K562 (cell line): Measurements from ENCODE around the gene SLC17A1. TPM values are rescaled to one million over a fixed set of nuclear protein-coding genes. Genes with fewer than 3 reads are reported as not detected.

ENCODE experiments used
- ATAC-seq: fragments of 200-7000 bp; cut with Tn5 transposase; 3 replicates; pipeline ENCODE4 v1.9.1; 2020; ENCODE audit warnings: moderate library complexity
- BruUV-seq: library from RNA; stranded (reverse); fragments of 400-500 nt; replicated peaks from 2 replicates; lab custom pipeline; 2021; lab: Mats Ljungman, UMichigan
- CTCF ChIA-PET: fragments of 300-600 bp; formaldehyde crosslinking; extraction: SDS; loops from one replicate; lab custom pipeline; 2021; ENCODE audit warnings: low intra/inter-chr PET ratio; lab: Yijun Ruan, JAX
- POLR2A ChIA-PET: fragments of 300-600, 350-650 bp; sonication (Branson Sonifier 250); formaldehyde crosslinking; extraction: SDS; loops from one replicate; lab custom pipeline; 2021; ENCODE audit warnings: antibody characterized with exemption, inconsistent platforms; lab: Yijun Ruan, JAX
- DNase-seq, 4 experiments: peaks; one replicate each; pipeline versions ENCODE4 v3.0.0 to v3.0.0-alpha.2; 2011 to 2018; ENCODE audit warnings: low spot score in 3 of 4, mixed read lengths in 3 of 4; ENCODE audit errors: extremely low read depth in 1 of 4
- FAIRE-seq: peaks from 2 replicates; lab custom pipeline; 2011; peaks lifted over from hg19 to GRCh38; lab: Jason Lieb, UNC
- H2AFZ ChIP-seq: 2 replicates; pipeline ENCODE4 v1.6.0; 2011; ENCODE audit warnings: low read depth, low read length, control low read depth, inconsistent platforms
- H3K27ac ChIP-seq: fragments of 200-600 bp; 3 replicates; pipeline ENCODE4 v1.8.0; 2011; ENCODE audit warnings: low read depth, mild to moderate bottlenecking, control low read depth, inconsistent platforms, low read length, moderate library complexity, mixed read lengths; ENCODE audit errors: extremely low read depth
- H3K27me3 ChIP-seq, 2 experiments: fragments of 300-600 bp in 1 of 2; 2 replicates in 1 of 2; 3 replicates in 1 of 2; pipeline versions ENCODE4 v1.6.0 to v1.8.0; 2011; ENCODE audit warnings: inconsistent platforms in 2 of 2, low read length in 2 of 2, mild to moderate bottlenecking in 1 of 2, mixed read lengths in 1 of 2, moderate library complexity in 1 of 2; ENCODE audit not compliant: control insufficient read depth in 2 of 2, insufficient read depth in 2 of 2
- H3K36me3 ChIP-seq: fragments of 300-600 bp; 3 replicates; pipeline ENCODE4 v1.8.0; 2011; ENCODE audit warnings: mild to moderate bottlenecking, low read length, inconsistent platforms; ENCODE audit not compliant: control insufficient read depth, insufficient read depth
- H3K4me1 ChIP-seq, 2 experiments: fragments of 200-600 bp in 1 of 2; replicated peaks in 1 of 2; 2 replicates in 1 of 2; 3 replicates in 1 of 2; pipeline versions ENCODE4 v1.5.1 to v1.8.0; 2011; ENCODE audit warnings: inconsistent platforms in 2 of 2, low read length in 2 of 2, mild to moderate bottlenecking in 1 of 2, mixed read lengths in 1 of 2, moderate library complexity in 1 of 2; ENCODE audit not compliant: control insufficient read depth in 2 of 2, insufficient read depth in 2 of 2
- H3K4me2 ChIP-seq: 2 replicates; pipeline ENCODE4 v1.6.1; 2011; ENCODE audit warnings: low read length, control low read depth, inconsistent platforms, mixed read lengths; ENCODE audit not compliant: insufficient read depth
- H3K4me3 ChIP-seq: fragments of 200-600 bp; sonication (generic), shearing (Covaris generic); 2 replicates; pipeline ENCODE4 v1.5.1; 2016; ENCODE audit warnings: control low read depth, inconsistent platforms
- H3K79me2 ChIP-seq: fragments of 200-600 bp; 3 replicates; pipeline ENCODE4 v1.8.0; 2011; ENCODE audit warnings: low read length, inconsistent platforms; ENCODE audit not compliant: control insufficient read depth, insufficient read depth
- H3K9ac ChIP-seq, 2 experiments: 2 replicates each; pipeline versions ENCODE4 v1.6.0 to v1.6.1; 2011; ENCODE audit warnings: low read depth in 2 of 2, low read length in 2 of 2, control low read depth in 1 of 2, inconsistent platforms in 1 of 2, mild to moderate bottlenecking in 1 of 2, mixed read lengths in 1 of 2; ENCODE audit not compliant: insufficient read depth in 1 of 2
- H3K9me1 ChIP-seq: one replicate; pipeline ENCODE4 v1.6.0; 2011; ENCODE audit warnings: inconsistent platforms, mild to moderate bottlenecking, low read length, moderate library complexity; ENCODE audit not compliant: control insufficient read depth, insufficient read depth
- H3K9me3 ChIP-seq: replicated peaks from 2 replicates; pipeline ENCODE4 v1.5.1; 2011; ENCODE audit warnings: low read depth, low read length, inconsistent platforms; ENCODE audit not compliant: control insufficient read depth, insufficient read depth
- H4K20me1 ChIP-seq: replicated peaks from 2 replicates; pipeline ENCODE4 v1.6.1; 2011; ENCODE audit warnings: low read length, inconsistent platforms, mixed read lengths; ENCODE audit not compliant: control insufficient read depth, insufficient read depth
- BRF2 ChIP-seq: IDR thresholded peaks from 3 replicates; pipeline ENCODE4 v1.6.1; 2011; ENCODE audit warnings: borderline replicate concordance, mild to moderate bottlenecking; ENCODE audit not compliant: insufficient read length, insufficient read depth
- ZNF445 ChIP-seq: fragments of 250-450 bp; sonication (Bioruptor Pico); IDR thresholded peaks from 2 replicates; pipeline ENCODE4 v1.4.0; 2020; ENCODE audit warnings: low read depth, mild to moderate bottlenecking, moderate library complexity
- ZNF512 ChIP-seq: IDR thresholded peaks from 2 replicates; pipeline ENCODE4 v1.6.1; 2016; ENCODE audit warnings: missing genetic modification characterization, missing compliant biosample characterization
- WGBS: fragments of 100-300 bp; shearing (Covaris generic); methylation state at CpG from one replicate; pipeline ENCODE4 v1.1.6; 2016; ENCODE audit warnings: low coverage, mixed read lengths; ENCODE audit not compliant: insufficient coverage; ENCODE audit errors: missing lambda C conversion rate; 5-methylcytosine and 5-hydroxymethylcytosine counted together
- in situ Hi-C: fragments of 300-500 bp; cut with MboI; formaldehyde crosslinking; loops from 4 replicates; pipeline ENCODE4 v1.15.0; 2018; ENCODE audit warnings: inconsistent platforms, mixed read lengths
- intact Hi-C: fragments of 100-400 bp; cut with micrococcal nuclease; formaldehyde crosslinking; loops from 2 replicates; pipeline ENCODE4 v1.14.2; 2022
- polyA plus RNA-seq, 8 experiments: library from polyadenylated mRNA; depleted of rRNA in 4 of 8; stranded (reverse) in 5 of 8; unstranded in 3 of 8; fragments of >200 nt; fragmentation: Nextera tagmentation in 2 of 8; fragmentation: Illumina TruSeq in 1 of 8; extraction: Ambion mirVana in 2 of 8; extraction: Trizol in 1 of 8; gene quantifications; 2 replicates each; pipeline versions ENCODE4 v1.2.1 to v1.2.3, GENCODE V29; 2011 to 2014; ENCODE audit warnings: inconsistent platforms in 1 of 8, missing spikeins in 1 of 8
- total RNA-seq, 7 experiments: library from RNA; depleted of rRNA in 6 of 7; stranded (reverse); fragments of >200 nt in 6 of 7; fragmentation: Illumina TruSeq in 2 of 7; extraction: Trizol in 2 of 7; gene quantifications; 2 replicates each; pipeline versions ENCODE4 v1.2.1 to v1.2.3, GENCODE V29; 2011 to 2021; ENCODE audit warnings: low replicate concordance in 1 of 7

SLC17A1 gene
- total and polyA plus RNA-seq, 9 of the 15 experiments (the other 6 are each of a cell fraction or from before 2014, with no cell fraction given): not detected

DNA sequence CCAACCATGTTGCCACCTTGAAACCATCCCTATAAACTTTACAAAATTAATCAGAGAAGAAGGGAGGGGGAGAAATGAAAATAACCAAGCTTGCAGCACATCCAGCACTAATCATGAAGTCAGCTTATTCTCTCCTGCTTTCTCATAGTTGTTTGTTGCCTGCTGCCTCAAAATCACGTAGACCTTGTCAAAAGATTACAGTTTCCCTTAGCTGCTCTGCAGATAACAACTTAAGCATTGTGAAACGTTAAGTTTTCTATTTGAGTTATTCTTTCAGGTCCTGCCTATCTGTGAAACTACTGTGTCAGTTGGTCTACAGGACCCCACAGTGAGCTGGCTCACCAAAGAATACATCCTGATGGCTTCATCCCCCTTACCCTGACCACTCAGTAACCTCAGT lies 44.4 kb downstream of the SLC17A1 start (continued):
- no peak for TF ChIP-seq BRF2

- no peak overlapping the region for H3K4me3 ChIP-seq
- H3K79me2 ChIP-seq: no peaks in the 10 kb centered on the region
- BruUV-seq: no TSS peak
- intact Hi-C loops (no loop called here), in situ Hi-C loops (no loop called here)
- H2AFZ ChIP-seq: no peak overlapping the region
- no peaks in the 10 kb centered on the region for H3K36me3 ChIP-seq
- ChIA-PET CTCF (no interaction called here), POLR2A (no interaction called here)
- H3K27me3 ChIP-seq: peaks cover 3 to 5% of the 10 kb centered on the region in 2 experiments; a peak in 3 of 5 replicates
- H3K9me3 ChIP-seq: no peaks in the 10 kb centered on the region
- TF ChIP-seq ZNF512 (tag): peak; percentile 67
- no peak for TF ChIP-seq ZNF445 (CRISPR knock-in tag)
- no peaks in the 10 kb centered on the region for H3K4me1 ChIP-seq
- no peak for ATAC-seq
- H4K20me1 ChIP-seq: no peaks in the 10 kb centered on the region
- no peak overlapping the region for H3K9ac ChIP-seq
- no peak overlapping the region for H3K4me2 ChIP-seq
- H3K9me1 ChIP-seq: no peaks in the 10 kb centered on the region
- no peak for FAIRE-seq
- H3K27ac ChIP-seq: no peak overlapping the region
- 4% methylated on average over 1 of the region's 1 CpG for WGBS
- DNase-seq: no peak
Measured at GRCh38 chr6:25781134-25781533, 50.7 kb downstream of the SLC17A1 start.
